Endodermal cell (in vitro differentiated cells): Measurements from ENCODE around the gene ELMOD1. TPM values are rescaled to one million over a fixed set of nuclear protein-coding genes. Genes with fewer than 3 reads are reported as not detected.

Source experiments
- DNase-seq: peaks from one replicate; pipeline ENCODE4 v3.0.0-alpha.2; 2017
- H3K27ac ChIP-seq: 2 replicates; pipeline ENCODE4 v1.5.1; 2013; ENCODE audit warnings: mild to moderate bottlenecking, low read depth, low read length, moderate library complexity
- H3K27me3 ChIP-seq: 2 replicates; pipeline ENCODE4 v1.6.1; 2013; ENCODE audit warnings: mild to moderate bottlenecking, low read length, moderate library complexity; ENCODE audit not compliant: insufficient read depth, control insufficient read depth, poor library complexity, severe bottlenecking
- H3K36me3 ChIP-seq: 2 replicates; pipeline ENCODE4 v1.7.0; 2013; ENCODE audit warnings: mild to moderate bottlenecking, low read length, moderate library complexity; ENCODE audit not compliant: control insufficient read depth, insufficient read depth
- H3K4me1 ChIP-seq: one replicate; pipeline ENCODE4 v1.7.0; 2013; ENCODE audit warnings: low read length; ENCODE audit not compliant: control insufficient read depth, insufficient read depth
- H3K4me3 ChIP-seq: 2 replicates; pipeline ENCODE4 v1.5.1; 2013; ENCODE audit warnings: mild to moderate bottlenecking, low read length, moderate library complexity
- H3K9ac ChIP-seq: 2 replicates; pipeline ENCODE4 v1.6.1; 2013; ENCODE audit warnings: mild to moderate bottlenecking, low read length, moderate library complexity; ENCODE audit not compliant: poor library complexity, severe bottlenecking; ENCODE audit errors: extremely low read depth
- H3K9me3 ChIP-seq: 2 replicates; pipeline ENCODE4 v1.6.1; 2013; ENCODE audit warnings: mild to moderate bottlenecking, low read length, moderate library complexity; ENCODE audit not compliant: control insufficient read depth
- H3K27ac Mint-ChIP-seq: 2 replicates; pipeline ENCODE4 v1.8.0; 2020; ENCODE audit warnings: mixed read lengths
- H3K27me3 Mint-ChIP-seq: 2 replicates; pipeline ENCODE4 v1.8.0; 2021; ENCODE audit warnings: mild to moderate bottlenecking, mixed read lengths; ENCODE audit not compliant: insufficient read depth
- H3K36me3 Mint-ChIP-seq: 2 replicates; pipeline ENCODE4 v1.8.0; 2020; ENCODE audit warnings: low read depth, mixed read lengths
- H3K4me1 Mint-ChIP-seq: 2 replicates; pipeline ENCODE4 v1.8.0; 2020; ENCODE audit warnings: mixed read lengths
- H3K4me3 Mint-ChIP-seq: 2 replicates; pipeline ENCODE4 v1.8.0; 2020; ENCODE audit warnings: mild to moderate bottlenecking, moderate library complexity, mixed read lengths
- H3K9me3 Mint-ChIP-seq: 2 replicates; pipeline ENCODE4 v1.8.0; 2020; ENCODE audit warnings: mild to moderate bottlenecking, mixed read lengths
- WGBS, 2 experiments: methylation state at CpG; one replicate each; pipeline versions ENCODE4 v1.1.5 to v1.1.7; 2013; ENCODE audit warnings: missing lambda C conversion rate in 2 of 2, mixed read lengths in 1 of 2; ENCODE audit not compliant: insufficient coverage in 1 of 2, insufficient read length in 1 of 2; 5-methylcytosine and 5-hydroxymethylcytosine counted together
- total RNA-seq, 2 donors: library from RNA; stranded (reverse); fragmentation: NEBNext Ultra II Directional in 1 of 2; extraction: Animal tissue kit (Norgen Biotek cat#: 25700) in 1 of 2; gene quantifications; 2 replicates in 1 of 2; 3 replicates in 1 of 2; pipeline ENCODE4 v1.2.1, GENCODE V29; 2021
- TF ChIP-seq, protein P1 (sequence below): fragments of 200-600 bp; sonication (generic); conservative IDR thresholded peaks from 2 replicates; pipeline ENCODE4 v1.5.0; 2021; ENCODE audit warnings: antibody characterized with exemption, mild to moderate bottlenecking

Gene ELMOD1
- total RNA-seq, 2 donors from 2014 or later: 0.46 to 0.60 TPM

DNA sequence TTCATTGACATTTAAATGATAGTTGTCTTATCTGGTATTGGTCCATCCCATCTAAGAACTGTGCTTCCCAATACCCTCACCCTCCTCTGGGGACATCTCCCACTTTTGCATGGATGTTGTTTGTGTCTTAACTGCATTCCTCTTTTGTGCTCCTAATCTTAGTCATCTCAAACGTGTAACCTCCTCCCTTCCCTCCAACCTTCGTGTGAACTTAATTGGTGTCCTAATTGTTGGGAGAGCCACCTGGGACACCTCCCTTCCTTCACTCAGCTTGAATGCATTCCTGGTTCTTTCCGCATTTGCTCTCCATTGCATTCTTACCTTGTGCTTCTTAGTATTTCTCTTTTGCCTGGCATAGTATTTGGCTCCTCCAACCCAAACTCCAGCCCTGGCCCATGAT, 9.8 kb upstream of the ELMOD1 start:
- Mint-ChIP-seq H3K36me3 (no peaks in the 10 kb centered on the region), H3K9me3 (peaks cover 5% of the 10 kb centered on the region), H3K4me3 (no peak overlapping the region), H3K27ac (no peak overlapping the region), H3K4me1 (peaks cover 5% of the 10 kb centered on the region), H3K27me3 (peaks cover 8% of the 10 kb centered on the region)
- H3K9ac ChIP-seq: no peak overlapping the region
- H3K4me1 ChIP-seq: no peaks in the 10 kb centered on the region
- H3K4me3 ChIP-seq: no peak overlapping the region
- H3K27me3 ChIP-seq: peaks cover under 1% of the 10 kb centered on the region
- TF ChIP-seq, protein P1, sequence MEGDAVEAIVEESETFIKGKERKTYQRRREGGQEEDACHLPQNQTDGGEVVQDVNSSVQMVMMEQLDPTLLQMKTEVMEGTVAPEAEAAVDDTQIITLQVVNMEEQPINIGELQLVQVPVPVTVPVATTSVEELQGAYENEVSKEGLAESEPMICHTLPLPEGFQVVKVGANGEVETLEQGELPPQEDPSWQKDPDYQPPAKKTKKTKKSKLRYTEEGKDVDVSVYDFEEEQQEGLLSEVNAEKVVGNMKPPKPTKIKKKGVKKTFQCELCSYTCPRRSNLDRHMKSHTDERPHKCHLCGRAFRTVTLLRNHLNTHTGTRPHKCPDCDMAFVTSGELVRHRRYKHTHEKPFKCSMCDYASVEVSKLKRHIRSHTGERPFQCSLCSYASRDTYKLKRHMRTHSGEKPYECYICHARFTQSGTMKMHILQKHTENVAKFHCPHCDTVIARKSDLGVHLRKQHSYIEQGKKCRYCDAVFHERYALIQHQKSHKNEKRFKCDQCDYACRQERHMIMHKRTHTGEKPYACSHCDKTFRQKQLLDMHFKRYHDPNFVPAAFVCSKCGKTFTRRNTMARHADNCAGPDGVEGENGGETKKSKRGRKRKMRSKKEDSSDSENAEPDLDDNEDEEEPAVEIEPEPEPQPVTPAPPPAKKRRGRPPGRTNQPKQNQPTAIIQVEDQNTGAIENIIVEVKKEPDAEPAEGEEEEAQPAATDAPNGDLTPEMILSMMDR: peak; percentile 33
- DNase-seq: peak; percentile 55
- no peak overlapping the region for H3K27ac ChIP-seq
- H3K9me3 ChIP-seq: no peaks in the 10 kb centered on the region
- H3K36me3 ChIP-seq: no peaks in the 10 kb centered on the region
- 45 to 56% methylated on average over 2 to 3 of the region's 3 CpGs for WGBS, 2 experiments

DNA sequence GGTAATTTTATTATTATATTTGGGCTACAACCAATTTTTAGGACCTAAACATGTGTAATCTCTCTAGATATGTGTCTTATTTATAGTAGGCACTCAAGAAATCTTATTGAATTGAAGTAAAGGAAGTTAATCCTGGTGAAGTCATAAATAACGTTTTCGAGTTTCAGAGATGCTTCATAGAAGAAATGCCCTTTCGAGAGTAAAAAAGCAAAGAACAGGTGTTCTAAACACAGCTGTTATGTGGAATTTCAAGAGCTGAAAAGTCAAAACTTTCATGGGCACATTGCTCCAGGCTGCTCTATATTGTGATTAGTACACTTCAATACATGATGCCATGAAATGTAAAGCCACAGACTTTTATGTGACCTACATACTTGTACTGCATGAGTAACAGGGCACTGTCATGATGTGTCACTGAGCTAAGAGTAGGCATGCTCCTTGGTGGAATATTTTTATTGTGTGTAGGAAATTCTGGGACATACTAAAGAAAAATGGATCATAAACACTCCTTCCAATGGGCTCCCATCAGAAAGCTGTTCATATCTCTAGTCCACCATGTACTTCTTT, 7.2 kb upstream of the ELMOD1 start:
- Mint-ChIP-seq H3K27ac (no peak overlapping the region), H3K36me3 (no peaks in the 10 kb centered on the region), H3K4me3 (no peak overlapping the region), H3K4me1 (peaks cover 5% of the 10 kb centered on the region), H3K9me3 (peaks cover 5% of the 10 kb centered on the region), H3K27me3 (peaks cover 34% of the 10 kb centered on the region)
- Histone ChIP-seq H3K9me3 (no peaks in the 10 kb centered on the region), H3K4me1 (no peaks in the 10 kb centered on the region), H3K27ac (no peak overlapping the region), H3K36me3 (no peaks in the 10 kb centered on the region), H3K4me3 (no peak overlapping the region), H3K27me3 (peaks cover 26% of the 10 kb centered on the region), H3K9ac (no peak overlapping the region)
- TF ChIP-seq, protein P1: no peak
- WGBS, 2 experiments: 94 to 100% methylated on average over 3 of the region's 3 CpGs
- DNase-seq: no peak

DNA sequence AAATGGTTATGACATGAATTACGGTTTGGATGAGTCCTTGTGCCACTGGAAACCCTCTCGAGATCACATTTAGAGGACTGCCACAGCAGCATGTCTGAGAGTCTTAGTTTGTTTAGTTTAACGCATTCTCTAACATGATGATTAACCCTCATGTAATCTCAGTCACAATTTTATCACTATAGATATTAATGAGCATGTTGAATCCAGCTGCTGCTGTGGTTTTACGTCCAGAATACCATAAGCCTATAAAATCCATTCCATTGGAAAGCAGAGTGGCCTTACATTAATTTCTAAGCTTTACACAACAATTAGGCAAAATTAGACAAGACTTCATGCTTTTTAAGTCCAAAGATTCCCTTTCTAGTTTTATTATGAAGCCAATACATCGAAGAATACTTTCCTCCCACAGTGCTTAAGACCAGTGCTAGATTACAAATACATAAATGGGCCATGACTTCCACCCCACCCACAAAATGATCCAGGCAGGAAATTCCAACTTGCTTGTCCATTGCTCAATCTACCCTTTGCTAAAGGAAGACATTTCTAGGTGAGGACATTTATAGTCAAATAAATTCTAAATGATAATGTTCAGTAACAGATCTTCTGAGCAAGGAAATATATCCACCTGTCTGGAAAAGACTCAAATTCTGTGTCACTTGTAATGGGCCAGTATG, 3.5 kb upstream of the ELMOD1 start:
- WGBS, 2 experiments: 92 to 93% methylated on average over 3 to 5 of the region's 5 CpGs
- Histone ChIP-seq H3K4me1 (no peaks in the 10 kb centered on the region), H3K27ac (no peak overlapping the region), H3K9ac (no peak overlapping the region), H3K36me3 (no peaks in the 10 kb centered on the region), H3K9me3 (no peaks in the 10 kb centered on the region), H3K4me3 (no peak overlapping the region), H3K27me3 (peaks cover 61% of the 10 kb centered on the region)
- DNase-seq: no peak
- H3K36me3 Mint-ChIP-seq: no peaks in the 10 kb centered on the region
- H3K4me3 Mint-ChIP-seq: no peak overlapping the region
- H3K27ac Mint-ChIP-seq: no peak overlapping the region
- H3K9me3 Mint-ChIP-seq: no peaks in the 10 kb centered on the region
- TF ChIP-seq, protein P1: no peak
- peaks cover 70% of the 10 kb centered on the region for H3K27me3 Mint-ChIP-seq
- peaks cover 15% of the 10 kb centered on the region for H3K4me1 Mint-ChIP-seq
